ENCODE measurements around the gene PAFAH1B2.

The PAFAH1B2 gene

DNA sequence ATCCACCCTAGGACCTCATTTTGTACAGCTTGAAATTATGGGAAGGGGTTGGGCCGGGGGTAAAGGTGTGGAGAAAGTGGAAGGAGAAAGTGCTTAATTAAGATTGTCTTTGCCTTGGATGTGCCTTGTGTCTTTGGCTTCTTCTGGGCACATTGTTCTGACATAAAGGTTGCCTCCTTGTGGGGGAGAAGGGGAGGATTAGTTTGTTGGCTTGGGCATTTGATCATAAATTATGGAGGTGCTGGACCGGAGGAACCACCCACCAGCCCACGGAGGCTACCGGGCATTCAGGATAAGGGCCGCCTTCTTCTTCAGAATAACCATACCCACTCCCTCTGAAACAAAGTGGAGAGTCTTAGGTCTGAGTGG, 1.3 kb downstream of the PAFAH1B2 start:
- Histone ChIP-seq H3K4me3 (ENCODE audit: low read depth in 1 of 5, low read length in 5 of 5) (peak overlapping the region; percentile 84 to 97 (median 93)), H3K9ac (ENCODE audit: low read length in 5 of 5) (peak overlapping the region; percentile 11 to 95 (median 89)), H3K36me3 (ENCODE audit: control insufficient read depth in 5 of 5, insufficient read depth in 5 of 5, low read length in 5 of 5) (peaks cover 0 to 13% (median 5%) of the 10 kb centered on the region in 5 donors), H3K27ac (ENCODE audit: low read depth, low read length) (peak overlapping the region; percentile 92), H3K4me1 (ENCODE audit: control insufficient read depth in 5 of 5, insufficient read depth in 5 of 5, low read length in 5 of 5) (peaks cover 0 to 33% (median 29%) of the 10 kb centered on the region in 5 donors), H3K9me3 (ENCODE audit: control insufficient read depth in 5 of 5, low read length in 5 of 5) (no peaks in the 10 kb centered on the region), H3K27me3 (ENCODE audit: control insufficient read depth in 5 of 5, insufficient read depth in 4 of 5, low read length in 5 of 5) (no peaks in the 10 kb centered on the region)

DNA sequence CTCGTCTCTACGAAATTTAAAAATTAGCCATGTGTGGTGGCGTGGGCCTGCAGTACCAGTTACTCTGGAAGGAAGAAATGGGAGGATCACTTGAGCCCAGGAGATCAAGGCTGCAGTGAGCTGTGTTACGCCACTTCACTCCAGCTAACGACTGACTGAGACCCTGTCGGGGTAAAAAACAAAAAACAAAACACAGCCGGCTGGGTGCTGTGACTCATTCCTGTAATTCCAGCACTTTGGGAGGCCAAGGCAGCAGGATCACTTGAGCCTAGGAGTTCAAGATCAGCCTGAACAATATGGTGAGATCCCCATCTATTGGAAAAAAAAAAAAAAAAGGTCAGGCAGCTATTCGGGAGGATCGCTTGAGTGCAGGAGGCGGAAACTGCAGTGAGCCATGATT, 2.4 kb downstream of the PAFAH1B2 start:
- Histone ChIP-seq H3K4me1 (ENCODE audit: control insufficient read depth in 5 of 5, insufficient read depth in 5 of 5, low read length in 5 of 5) (peaks cover 0 to 33% (median 29%) of the 10 kb centered on the region in 5 donors), H3K27ac (ENCODE audit: low read depth, low read length) (peak overlapping the region; percentile 92)

DNA sequence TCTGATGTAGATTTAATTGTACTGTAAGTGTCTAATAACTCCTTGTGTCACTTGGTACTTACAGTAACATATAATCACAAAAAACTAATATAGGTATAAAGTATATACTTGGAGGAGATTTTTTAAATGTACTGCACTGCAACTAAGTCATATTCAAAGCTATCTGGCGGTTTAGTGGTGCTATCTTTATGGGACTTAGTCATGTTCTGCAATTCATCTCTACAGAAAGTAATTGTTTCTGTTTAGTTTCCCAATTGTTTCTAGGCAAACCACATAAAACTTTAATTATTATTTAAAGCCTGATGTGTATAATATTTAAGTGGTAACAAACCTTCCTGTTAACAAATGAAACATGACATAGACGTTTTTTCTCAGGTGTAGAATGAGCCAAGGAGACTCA, 8.0 kb downstream of the PAFAH1B2 start:
- Histone ChIP-seq H3K9ac (ENCODE audit: low read length in 5 of 5) (no peak overlapping the region), H3K27me3 (ENCODE audit: control insufficient read depth in 5 of 5, insufficient read depth in 4 of 5, low read length in 5 of 5) (no peaks in the 10 kb centered on the region), H3K9me3 (ENCODE audit: control insufficient read depth in 5 of 5, low read length in 5 of 5) (no peaks in the 10 kb centered on the region), H3K36me3 (ENCODE audit: control insufficient read depth in 5 of 5, insufficient read depth in 5 of 5, low read length in 5 of 5) (peaks cover 3 to 19% (median 11%) of the 10 kb centered on the region in 5 donors), H3K27ac (ENCODE audit: low read depth, low read length) (no peak overlapping the region), H3K4me1 (ENCODE audit: control insufficient read depth in 5 of 5, insufficient read depth in 5 of 5, low read length in 5 of 5) (peaks cover 0 to 8% (median 3%) of the 10 kb centered on the region in 5 donors), H3K4me3 (ENCODE audit: low read depth in 1 of 5, low read length in 5 of 5) (no peak overlapping the region)

More for the DNA sequence above, 2.4 kb downstream of the PAFAH1B2 start:
- no peak overlapping the region for H3K4me3 ChIP-seq (ENCODE audit: low read depth in 1 of 5, low read length in 5 of 5)
- no peaks in the 10 kb centered on the region for H3K27me3 ChIP-seq (ENCODE audit: control insufficient read depth in 5 of 5, insufficient read depth in 4 of 5, low read length in 5 of 5)
- peaks cover 0 to 13% (median 5%) of the 10 kb centered on the region in 5 donors for H3K36me3 ChIP-seq (ENCODE audit: control insufficient read depth in 5 of 5, insufficient read depth in 5 of 5, low read length in 5 of 5)
- peak overlapping the region in 1 of 5 donors; percentile 38 for H3K9ac ChIP-seq (ENCODE audit: low read length in 5 of 5)
- no peaks in the 10 kb centered on the region for H3K9me3 ChIP-seq (ENCODE audit: control insufficient read depth in 5 of 5, low read length in 5 of 5)

DNA sequence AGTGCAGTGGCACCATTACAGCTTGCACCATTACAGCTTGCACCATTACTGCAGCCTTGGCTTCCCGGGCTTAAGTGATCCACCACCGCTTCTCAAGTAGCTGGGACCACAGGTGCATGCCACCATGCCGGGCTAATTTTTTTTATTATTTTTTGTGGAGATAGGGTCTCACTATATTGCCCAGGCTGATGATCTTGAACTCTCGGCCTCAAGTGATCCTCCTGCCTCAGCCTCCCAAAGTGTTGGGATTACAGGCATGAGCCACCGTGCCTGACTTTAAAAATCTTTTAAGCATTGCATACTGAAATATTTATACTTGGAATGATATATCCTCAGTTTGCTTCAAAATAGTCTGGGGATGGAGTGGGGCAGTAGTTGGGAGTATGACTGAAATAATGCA, 10.4 kb downstream of the PAFAH1B2 start:
- no peak overlapping the region for H3K9ac ChIP-seq (ENCODE audit: low read length in 5 of 5)
- no peaks in the 10 kb centered on the region for H3K9me3 ChIP-seq (ENCODE audit: control insufficient read depth in 5 of 5, low read length in 5 of 5)
- no peaks in the 10 kb centered on the region for H3K4me1 ChIP-seq (ENCODE audit: control insufficient read depth in 5 of 5, insufficient read depth in 5 of 5, low read length in 5 of 5)
- no peak overlapping the region for H3K27ac ChIP-seq (ENCODE audit: low read depth, low read length)
- no peak overlapping the region for H3K4me3 ChIP-seq (ENCODE audit: low read depth in 1 of 5, low read length in 5 of 5)
- no peaks in the 10 kb centered on the region for H3K27me3 ChIP-seq (ENCODE audit: control insufficient read depth in 5 of 5, insufficient read depth in 4 of 5, low read length in 5 of 5)
- H3K36me3 ChIP-seq (ENCODE audit: control insufficient read depth in 5 of 5, insufficient read depth in 5 of 5, low read length in 5 of 5) = peaks cover 3 to 17% (median 7%) of the 10 kb centered on the region in 5 donors

DNA sequence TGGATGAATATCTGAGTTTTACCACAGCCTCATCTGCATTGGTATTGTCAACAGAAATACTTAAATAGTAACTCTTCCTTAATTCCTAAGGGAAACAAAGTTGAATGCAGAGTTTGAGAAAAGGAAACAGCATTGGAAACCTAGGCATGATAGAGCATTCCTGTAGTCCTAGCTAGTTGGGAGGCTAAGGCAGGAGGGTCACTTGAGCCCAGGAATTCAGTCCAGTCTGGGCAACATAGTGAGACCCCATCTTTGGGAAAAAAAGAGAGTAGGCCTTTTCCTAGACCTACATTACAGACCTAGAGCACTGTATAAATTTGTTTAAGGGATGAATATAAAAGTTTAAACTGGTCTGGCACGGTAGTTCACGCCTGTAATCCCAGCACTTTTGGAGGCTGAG, 13.4 kb downstream of the PAFAH1B2 start:
- H3K9me3 ChIP-seq (ENCODE audit: control insufficient read depth in 5 of 5, low read length in 5 of 5) = no peaks in the 10 kb centered on the region
- no peaks in the 10 kb centered on the region for H3K4me1 ChIP-seq (ENCODE audit: control insufficient read depth in 5 of 5, insufficient read depth in 5 of 5, low read length in 5 of 5)
- no peak overlapping the region for H3K4me3 ChIP-seq (ENCODE audit: low read depth in 1 of 5, low read length in 5 of 5)
- peaks cover 10 to 37% (median 21%) of the 10 kb centered on the region in 5 donors for H3K36me3 ChIP-seq (ENCODE audit: control insufficient read depth in 5 of 5, insufficient read depth in 5 of 5, low read length in 5 of 5)
- H3K9ac ChIP-seq (ENCODE audit: low read length in 5 of 5) = no peak overlapping the region
- no peak overlapping the region for H3K27ac ChIP-seq (ENCODE audit: low read depth, low read length)
- no peaks in the 10 kb centered on the region for H3K27me3 ChIP-seq (ENCODE audit: control insufficient read depth in 5 of 5, insufficient read depth in 4 of 5, low read length in 5 of 5)

DNA sequence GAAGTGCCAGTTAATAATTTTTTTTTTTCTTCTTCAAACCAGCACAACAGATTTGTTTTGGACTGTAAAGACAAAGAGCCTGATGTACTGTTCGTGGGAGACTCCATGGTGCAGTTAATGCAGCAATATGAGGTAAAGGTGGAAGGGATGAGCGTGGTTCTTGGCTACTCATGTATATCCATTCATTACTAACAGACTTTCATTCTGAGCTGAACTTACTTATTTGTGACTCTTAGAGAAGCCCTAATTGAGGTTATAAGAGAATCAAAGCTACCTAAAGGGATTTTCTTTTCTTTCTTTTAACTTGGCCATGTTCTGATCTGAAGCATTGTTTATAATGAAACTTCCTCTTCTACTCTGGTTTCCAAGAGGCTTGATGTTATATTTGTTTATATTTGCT, 15.8 kb downstream of the PAFAH1B2 start:
- Histone ChIP-seq H3K9me3 (ENCODE audit: control insufficient read depth in 5 of 5, low read length in 5 of 5) (no peaks in the 10 kb centered on the region), H3K27ac (ENCODE audit: low read depth, low read length) (no peak overlapping the region), H3K4me1 (ENCODE audit: control insufficient read depth in 5 of 5, insufficient read depth in 5 of 5, low read length in 5 of 5) (no peaks in the 10 kb centered on the region), H3K27me3 (ENCODE audit: control insufficient read depth in 5 of 5, insufficient read depth in 4 of 5, low read length in 5 of 5) (no peaks in the 10 kb centered on the region), H3K9ac (ENCODE audit: low read length in 5 of 5) (no peak overlapping the region), H3K4me3 (ENCODE audit: low read depth in 1 of 5, low read length in 5 of 5) (no peak overlapping the region), H3K36me3 (ENCODE audit: control insufficient read depth in 5 of 5, insufficient read depth in 5 of 5, low read length in 5 of 5) (peaks cover 14 to 54% (median 32%) of the 10 kb centered on the region in 5 donors)

DNA sequence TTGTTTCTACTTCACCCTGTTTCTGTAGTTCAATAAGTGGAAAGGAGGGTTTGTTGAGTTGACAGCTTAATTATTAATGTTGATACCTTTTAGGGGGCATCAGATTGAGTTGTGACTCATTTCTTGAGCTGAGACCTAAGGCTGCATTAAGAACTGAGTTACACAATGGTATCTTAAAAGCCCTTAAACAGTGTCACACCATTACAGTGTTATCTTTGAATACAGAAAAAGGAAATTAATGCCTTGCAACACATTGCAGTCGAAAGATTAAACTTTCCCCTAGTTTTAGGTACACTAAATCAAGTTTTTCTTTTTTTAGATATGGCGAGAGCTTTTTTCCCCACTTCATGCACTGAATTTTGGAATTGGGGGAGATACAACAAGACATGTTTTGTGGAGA, 16.7 kb downstream of the PAFAH1B2 start:
- no peaks in the 10 kb centered on the region for H3K9me3 ChIP-seq (ENCODE audit: control insufficient read depth in 5 of 5, low read length in 5 of 5)
- H3K4me1 ChIP-seq (ENCODE audit: control insufficient read depth in 5 of 5, insufficient read depth in 5 of 5, low read length in 5 of 5) = no peaks in the 10 kb centered on the region
- no peak overlapping the region for H3K4me3 ChIP-seq (ENCODE audit: low read depth in 1 of 5, low read length in 5 of 5)
- no peak overlapping the region for H3K27ac ChIP-seq (ENCODE audit: low read depth, low read length)
- H3K9ac ChIP-seq (ENCODE audit: low read length in 5 of 5) = no peak overlapping the region
- peaks cover 19 to 60% (median 36%) of the 10 kb centered on the region in 5 donors for H3K36me3 ChIP-seq (ENCODE audit: control insufficient read depth in 5 of 5, insufficient read depth in 5 of 5, low read length in 5 of 5)
- H3K27me3 ChIP-seq (ENCODE audit: control insufficient read depth in 5 of 5, insufficient read depth in 4 of 5, low read length in 5 of 5) = no peaks in the 10 kb centered on the region

DNA sequence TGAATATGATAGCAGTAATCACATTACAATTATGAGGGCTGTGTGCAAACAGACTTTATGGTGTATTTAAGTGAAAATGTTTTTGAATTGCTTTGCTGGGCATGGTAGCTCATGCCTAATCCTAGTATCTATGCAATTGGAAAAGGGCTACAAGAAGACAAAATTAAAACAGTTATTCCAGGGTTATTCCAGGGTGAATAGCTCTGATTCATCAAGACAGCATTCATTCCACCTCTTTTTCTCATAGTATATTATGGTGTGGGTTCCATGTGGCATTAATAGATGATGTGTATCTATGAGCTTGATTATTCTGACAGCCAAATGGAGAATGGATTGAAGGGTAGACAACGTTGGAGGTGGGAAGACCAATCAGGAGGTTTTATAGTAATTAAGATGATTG, 22.4 kb downstream of the PAFAH1B2 start:
- Histone ChIP-seq H3K4me1 (ENCODE audit: control insufficient read depth in 5 of 5, insufficient read depth in 5 of 5, low read length in 5 of 5) (peaks cover 0 to 17% (median 6%) of the 10 kb centered on the region in 5 donors), H3K4me3 (ENCODE audit: low read depth in 1 of 5, low read length in 5 of 5) (no peak overlapping the region), H3K27me3 (ENCODE audit: control insufficient read depth in 5 of 5, insufficient read depth in 4 of 5, low read length in 5 of 5) (no peaks in the 10 kb centered on the region), H3K9me3 (ENCODE audit: control insufficient read depth in 5 of 5, low read length in 5 of 5) (no peaks in the 10 kb centered on the region), H3K27ac (ENCODE audit: low read depth, low read length) (peak overlapping the region; percentile 5), H3K9ac (ENCODE audit: low read length in 5 of 5) (no peak overlapping the region), H3K36me3 (ENCODE audit: control insufficient read depth in 5 of 5, insufficient read depth in 5 of 5, low read length in 5 of 5) (peaks cover 36 to 80% (median 57%) of the 10 kb centered on the region in 5 donors)

DNA sequence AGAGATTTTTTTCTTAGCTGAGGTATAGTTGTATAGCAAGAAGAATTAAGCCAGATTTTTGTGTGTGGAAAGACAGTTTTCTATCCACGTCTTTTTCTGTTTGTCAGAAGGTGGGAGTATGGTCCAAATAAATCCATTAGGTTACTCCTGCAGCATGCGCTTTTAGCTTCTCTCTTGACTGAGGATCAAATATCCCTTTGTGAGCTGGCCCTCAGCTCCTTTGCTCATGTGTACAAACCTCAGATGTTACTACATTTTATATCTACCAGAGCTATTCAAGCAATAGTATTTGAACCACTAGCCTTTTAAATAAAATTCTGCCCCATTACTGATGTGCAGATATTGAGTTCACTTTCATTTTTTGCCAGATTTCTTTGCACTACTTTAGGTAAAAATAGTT, 25.6 kb downstream of the PAFAH1B2 start:
- H3K27me3 ChIP-seq (ENCODE audit: control insufficient read depth in 5 of 5, insufficient read depth in 4 of 5, low read length in 5 of 5) = no peaks in the 10 kb centered on the region
- peaks cover 0 to 39% (median 25%) of the 10 kb centered on the region in 5 donors for H3K4me1 ChIP-seq (ENCODE audit: control insufficient read depth in 5 of 5, insufficient read depth in 5 of 5, low read length in 5 of 5)
- no peak overlapping the region for H3K9ac ChIP-seq (ENCODE audit: low read length in 5 of 5)
- H3K27ac ChIP-seq (ENCODE audit: low read depth, low read length) = no peak overlapping the region
- no peaks in the 10 kb centered on the region for H3K9me3 ChIP-seq (ENCODE audit: control insufficient read depth in 5 of 5, low read length in 5 of 5)
- H3K36me3 ChIP-seq (ENCODE audit: control insufficient read depth in 5 of 5, insufficient read depth in 5 of 5, low read length in 5 of 5) = peaks cover 25 to 53% (median 31%) of the 10 kb centered on the region in 5 donors
- no peak overlapping the region for H3K4me3 ChIP-seq (ENCODE audit: low read depth in 1 of 5, low read length in 5 of 5)

DNA sequence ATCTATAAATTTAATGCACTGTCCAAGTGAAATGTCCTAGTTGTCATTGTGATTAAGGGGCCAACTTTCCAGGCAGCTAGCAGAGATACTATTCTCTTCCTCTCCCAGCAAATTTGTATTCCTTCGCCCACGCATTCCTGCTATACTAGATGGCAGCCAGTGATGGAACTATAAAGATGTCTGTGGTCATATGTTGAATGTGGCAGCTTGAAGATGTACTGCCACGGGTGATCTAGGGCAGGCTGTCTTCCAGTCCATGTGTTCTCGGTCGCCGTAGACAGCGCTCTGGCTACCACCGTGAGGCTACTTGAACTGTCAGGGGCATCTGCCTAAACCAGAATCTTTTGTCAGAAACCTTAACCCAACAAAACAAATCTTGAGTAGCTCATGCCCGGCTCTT, 26.1 kb downstream of the PAFAH1B2 start:
- Histone ChIP-seq H3K27ac (ENCODE audit: low read depth, low read length) (no peak overlapping the region), H3K36me3 (ENCODE audit: control insufficient read depth in 5 of 5, insufficient read depth in 5 of 5, low read length in 5 of 5) (peaks cover 23 to 50% (median 30%) of the 10 kb centered on the region in 5 donors), H3K27me3 (ENCODE audit: control insufficient read depth in 5 of 5, insufficient read depth in 4 of 5, low read length in 5 of 5) (no peaks in the 10 kb centered on the region), H3K9ac (ENCODE audit: low read length in 5 of 5) (no peak overlapping the region), H3K4me1 (ENCODE audit: control insufficient read depth in 5 of 5, insufficient read depth in 5 of 5, low read length in 5 of 5) (peaks cover 0 to 39% (median 29%) of the 10 kb centered on the region in 5 donors), H3K4me3 (ENCODE audit: low read depth in 1 of 5, low read length in 5 of 5) (no peak overlapping the region), H3K9me3 (ENCODE audit: control insufficient read depth in 5 of 5, low read length in 5 of 5) (no peaks in the 10 kb centered on the region)

Measured in subcutaneous abdominal adipose tissue (tissue), 5 donors.